GM12865 (cell line): Measurements from ENCODE around the gene EDC4.
A peak's percentile ranks its signal among the peaks of the same experiment; 100 is the strongest.

Source experiments
- DNase-seq: peaks from one replicate; pipeline ENCODE4 v3.0.0; 2010; ENCODE audit warnings: low read depth
- H3K4me3 ChIP-seq: 2 replicates; pipeline ENCODE4 v1.5.1; 2011; ENCODE audit warnings: mild to moderate bottlenecking, low read depth, low read length, control low read depth
- CTCF ChIP-seq: IDR thresholded peaks from 2 replicates; pipeline ENCODE4 v1.5.1; 2011; ENCODE audit warnings: low read length, control low read depth, low read depth, inconsistent platforms; ENCODE audit not compliant: insufficient read depth; ENCODE audit errors: missing control alignments

Gene EDC4

DNA sequence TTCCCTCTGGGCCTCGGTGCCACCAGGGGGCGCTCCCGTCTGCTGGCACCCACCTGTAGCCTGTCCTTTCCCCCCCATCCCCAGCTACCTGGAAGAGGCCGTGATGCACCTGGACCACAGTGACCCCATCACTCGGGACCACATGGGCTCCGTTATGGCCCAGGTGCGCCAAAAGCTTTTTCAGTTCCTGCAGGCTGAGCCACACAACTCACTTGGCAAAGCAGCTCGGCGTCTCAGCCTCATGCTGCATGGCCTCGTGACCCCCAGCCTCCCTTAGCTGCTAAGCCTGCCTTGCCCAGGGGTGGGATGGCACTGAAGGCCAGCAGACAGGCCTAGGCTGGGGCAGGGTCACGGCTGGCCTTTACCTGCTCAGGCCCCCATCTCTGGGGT is 11.0 kb downstream of the EDC4 start:
- DNase-seq: peak; percentile 68
- no peak overlapping the region for H3K4me3 ChIP-seq
- TF ChIP-seq CTCF: peak; percentile 92

DNA sequence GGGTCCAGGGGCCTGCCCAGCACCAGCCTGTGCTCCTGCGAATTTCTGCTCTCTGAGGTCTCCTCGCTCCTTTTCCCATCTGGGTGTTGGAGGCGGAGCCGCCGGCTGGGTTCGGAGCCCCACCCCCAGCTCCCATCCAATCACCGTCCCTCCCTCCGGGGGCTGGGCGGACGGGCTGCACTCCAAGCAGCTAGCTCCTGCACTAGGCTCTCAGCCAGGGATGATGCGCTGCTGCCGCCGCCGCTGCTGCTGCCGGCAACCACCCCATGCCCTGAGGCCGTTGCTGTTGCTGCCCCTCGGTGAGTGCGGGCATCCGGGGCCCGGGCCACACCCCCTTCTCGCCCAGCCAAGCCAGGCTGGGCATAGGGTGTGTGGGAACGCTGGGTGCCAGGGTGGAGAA is 11.8 kb downstream of the EDC4 start, which contains the start of gene NRN1L:
Gene NRN1L (plus strand): TSS at position 202 of the 400 bp plus-strand sequence. CDS start 19 bp downstream, at position 221.
- H3K4me3 ChIP-seq: no peak within 1 kb of the TSS
- no peak for TF ChIP-seq CTCF
- no peak for DNase-seq

DNA sequence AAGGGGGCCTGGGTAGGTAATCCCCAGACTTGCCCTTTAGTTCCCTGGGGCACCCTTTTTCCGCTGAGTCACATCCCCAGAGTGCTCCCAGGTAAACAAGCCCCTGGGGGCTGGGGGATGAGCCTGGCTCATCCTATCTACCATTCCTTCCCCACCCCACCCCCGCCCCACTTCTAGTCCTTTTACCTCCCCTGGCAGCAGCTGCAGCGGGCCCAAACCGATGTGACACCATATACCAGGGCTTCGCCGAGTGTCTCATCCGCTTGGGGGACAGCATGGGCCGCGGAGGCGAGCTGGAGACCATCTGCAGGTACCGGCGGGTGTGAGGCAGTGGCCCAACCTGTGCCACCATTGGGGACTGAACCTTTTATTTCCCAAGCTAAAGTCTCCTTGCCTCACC is 12.7 kb downstream of the EDC4 start:
- no peak overlapping the region for H3K4me3 ChIP-seq
- no peak for TF ChIP-seq CTCF
- DNase-seq: no peak

GRCh38 chr16:67885976-67886375 is 13.1 kb downstream of the EDC4 start:
- no peak overlapping the region for H3K4me3 ChIP-seq
- no peak for DNase-seq
- TF ChIP-seq CTCF: no peak

- H3K4me3 ChIP-seq: no peak overlapping the region
- no peak for DNase-seq
- no peak for TF ChIP-seq CTCF
Measured at GRCh38 chr16:67886387-67886786, 13.5 kb downstream of the EDC4 start.

- TF ChIP-seq CTCF: no peak
- no peak overlapping the region for H3K4me3 ChIP-seq
- DNase-seq: no peak
Measured at GRCh38 chr16:67888331-67888730, 15.5 kb downstream of the EDC4 start.

GRCh38 chr16:67892375-67892774 is 19.5 kb downstream of the EDC4 start:
- no peak for DNase-seq
- peak overlapping the region; percentile 63 for H3K4me3 ChIP-seq
- no peak for TF ChIP-seq CTCF
